ENCODE measurements around the gene ABCC10. TPM values are rescaled to one million over a fixed set of nuclear protein-coding genes. Genes with fewer than 3 reads are reported as not detected.
"Not testable (repeated sequence)": the region's sequence is repeated elsewhere in the genome, so short reads cannot be mapped to it uniquely, and the experiment has no call there.

ABCC10 gene
- total RNA-seq, 1 donor from 2014 or later = 40.5 TPM

- DNase-seq (ENCODE audit: low spot score) = no peak
- Mint-ChIP-seq H3K27ac (no peak overlapping the region), H3K36me3 (ENCODE audit: low read depth) (no peaks in the 10 kb centered on the region), H3K4me1 (ENCODE audit: low read depth) (peaks cover 10% of the 10 kb centered on the region), H3K27me3 (ENCODE audit: insufficient read depth) (peaks cover 48% of the 10 kb centered on the region), H3K4me3 (no peak overlapping the region), H3K9me3 (no peaks in the 10 kb centered on the region)
- intact Hi-C loops (cut with micrococcal nuclease) = no loop called here
These were observed 31.6 kb upstream of the ABCC10 start for GRCh38 chr6:43395776-43396175.

- H3K36me3 Mint-ChIP-seq (ENCODE audit: low read depth) = no peaks in the 10 kb centered on the region
- H3K4me3 Mint-ChIP-seq = no peak overlapping the region
- no peak for DNase-seq (ENCODE audit: low spot score)
- intact Hi-C loops (cut with micrococcal nuclease) = no loop called here
- H3K4me1 Mint-ChIP-seq (ENCODE audit: low read depth) = peaks cover 2% of the 10 kb centered on the region
- peaks cover 41% of the 10 kb centered on the region for H3K27me3 Mint-ChIP-seq (ENCODE audit: insufficient read depth)
- no peak overlapping the region for H3K27ac Mint-ChIP-seq
- H3K9me3 Mint-ChIP-seq = no peaks in the 10 kb centered on the region
These were observed 30.8 kb upstream of the ABCC10 start for GRCh38 chr6:43396408-43397149.

- no peak overlapping the region for H3K4me3 Mint-ChIP-seq
- intact Hi-C loops (cut with micrococcal nuclease) = no loop called here
- no peaks in the 10 kb centered on the region for H3K4me1 Mint-ChIP-seq (ENCODE audit: low read depth)
- H3K27me3 Mint-ChIP-seq (ENCODE audit: insufficient read depth) = peaks cover 33% of the 10 kb centered on the region
- no peak for DNase-seq (ENCODE audit: low spot score)
- no peaks in the 10 kb centered on the region for H3K36me3 Mint-ChIP-seq (ENCODE audit: low read depth)
- no peak overlapping the region for H3K27ac Mint-ChIP-seq
- no peaks in the 10 kb centered on the region for H3K9me3 Mint-ChIP-seq
These were observed 27.3 kb upstream of the ABCC10 start for GRCh38 chr6:43399932-43400487.

- Mint-ChIP-seq H3K27me3 (ENCODE audit: insufficient read depth) (peaks cover 35% of the 10 kb centered on the region), H3K9me3 (no peaks in the 10 kb centered on the region), H3K36me3 (ENCODE audit: low read depth) (no peaks in the 10 kb centered on the region), H3K27ac (no peak overlapping the region), H3K4me1 (ENCODE audit: low read depth) (no peaks in the 10 kb centered on the region), H3K4me3 (no peak overlapping the region)
- intact Hi-C loops (cut with micrococcal nuclease) = no loop called here
- no peak for DNase-seq (ENCODE audit: low spot score)
These were observed 25.6 kb upstream of the ABCC10 start for GRCh38 chr6:43401730-43402129.

GRCh38 chr6:43402820-43403219 lies 24.5 kb upstream of the ABCC10 start:
- Mint-ChIP-seq H3K27me3 (ENCODE audit: insufficient read depth) (peaks cover 37% of the 10 kb centered on the region), H3K4me3 (no peak overlapping the region), H3K36me3 (ENCODE audit: low read depth) (no peaks in the 10 kb centered on the region), H3K27ac (no peak overlapping the region), H3K9me3 (no peaks in the 10 kb centered on the region), H3K4me1 (ENCODE audit: low read depth) (no peaks in the 10 kb centered on the region)
- DNase-seq (ENCODE audit: low spot score) = no peak
- intact Hi-C loops (cut with micrococcal nuclease) = no loop called here

- no peak overlapping the region for H3K4me3 Mint-ChIP-seq
- H3K27me3 Mint-ChIP-seq (ENCODE audit: insufficient read depth) = peaks cover 44% of the 10 kb centered on the region
- DNase-seq (ENCODE audit: low spot score) = no peak
- no peaks in the 10 kb centered on the region for H3K4me1 Mint-ChIP-seq (ENCODE audit: low read depth)
- H3K36me3 Mint-ChIP-seq (ENCODE audit: low read depth) = no peaks in the 10 kb centered on the region
- H3K9me3 Mint-ChIP-seq = no peaks in the 10 kb centered on the region
- no peak overlapping the region for H3K27ac Mint-ChIP-seq
- intact Hi-C loops (cut with micrococcal nuclease) = no loop called here
These were observed 22.0 kb upstream of the ABCC10 start for GRCh38 chr6:43405354-43405753.

- H3K4me1 Mint-ChIP-seq (ENCODE audit: low read depth) = no peaks in the 10 kb centered on the region
- intact Hi-C loops (cut with micrococcal nuclease) = no loop called here
These were observed 20.0 kb upstream of the ABCC10 start for GRCh38 chr6:43407296-43407695.

GRCh38 chr6:43408259-43408658 lies 19.1 kb upstream of the ABCC10 start:
- H3K27me3 Mint-ChIP-seq (ENCODE audit: insufficient read depth) = peaks cover 32% of the 10 kb centered on the region
- H3K27ac Mint-ChIP-seq = no peak overlapping the region
- no peaks in the 10 kb centered on the region for H3K4me1 Mint-ChIP-seq (ENCODE audit: low read depth)
- DNase-seq (ENCODE audit: low spot score) = no peak
- intact Hi-C loops (cut with micrococcal nuclease) = no loop called here
- no peaks in the 10 kb centered on the region for H3K36me3 Mint-ChIP-seq (ENCODE audit: low read depth)
- no peaks in the 10 kb centered on the region for H3K9me3 Mint-ChIP-seq
- H3K4me3 Mint-ChIP-seq = no peak overlapping the region

More at GRCh38 chr6:43407296-43407695, 20.0 kb upstream of the ABCC10 start:
- DNase-seq (ENCODE audit: low spot score) = no peak
- Mint-ChIP-seq H3K27ac (no peak overlapping the region), H3K27me3 (ENCODE audit: insufficient read depth) (peaks cover 37% of the 10 kb centered on the region), H3K9me3 (no peaks in the 10 kb centered on the region), H3K36me3 (ENCODE audit: low read depth) (no peaks in the 10 kb centered on the region), H3K4me3 (no peak overlapping the region)

- intact Hi-C loops (cut with micrococcal nuclease); H3K9me3 Mint-ChIP-seq; H3K27ac Mint-ChIP-seq; H3K4me3 Mint-ChIP-seq; H3K4me1 Mint-ChIP-seq (ENCODE audit: low read depth); H3K36me3 Mint-ChIP-seq (ENCODE audit: low read depth); DNase-seq (ENCODE audit: low spot score): not testable (repeated sequence)
- H3K27me3 Mint-ChIP-seq (ENCODE audit: insufficient read depth) = peaks cover 14% of the 10 kb centered on the region
These were observed 16.6 kb upstream of the ABCC10 start for GRCh38 chr6:43410776-43411175.

GRCh38 chr6:43412541-43412940 lies 14.8 kb upstream of the ABCC10 start:
- Mint-ChIP-seq H3K9me3 (no peaks in the 10 kb centered on the region), H3K27ac (no peak overlapping the region), H3K4me3 (no peak overlapping the region), H3K36me3 (ENCODE audit: low read depth) (no peaks in the 10 kb centered on the region), H3K4me1 (ENCODE audit: low read depth) (no peaks in the 10 kb centered on the region), H3K27me3 (ENCODE audit: insufficient read depth) (peaks cover 22% of the 10 kb centered on the region)
- DNase-seq (ENCODE audit: low spot score) = no peak
- intact Hi-C loops (cut with micrococcal nuclease) = no loop called here

GRCh38 chr6:43413002-43413401 lies 14.3 kb upstream of the ABCC10 start:
- H3K4me1 Mint-ChIP-seq (ENCODE audit: low read depth) = no peaks in the 10 kb centered on the region
- H3K27me3 Mint-ChIP-seq (ENCODE audit: insufficient read depth) = peaks cover 25% of the 10 kb centered on the region
- no peak for DNase-seq (ENCODE audit: low spot score)
- H3K27ac Mint-ChIP-seq = no peak overlapping the region
- intact Hi-C loops (cut with micrococcal nuclease) = no loop called here
- no peak overlapping the region for H3K4me3 Mint-ChIP-seq
- H3K36me3 Mint-ChIP-seq (ENCODE audit: low read depth) = no peaks in the 10 kb centered on the region
- no peaks in the 10 kb centered on the region for H3K9me3 Mint-ChIP-seq

GRCh38 chr6:43415275-43415674 lies 12.1 kb upstream of the ABCC10 start:
- H3K9me3 Mint-ChIP-seq; H3K36me3 Mint-ChIP-seq (ENCODE audit: low read depth); DNase-seq (ENCODE audit: low spot score); H3K4me3 Mint-ChIP-seq; H3K4me1 Mint-ChIP-seq (ENCODE audit: low read depth); H3K27ac Mint-ChIP-seq; intact Hi-C loops (cut with micrococcal nuclease): not testable (repeated sequence)
- peaks cover 26% of the 10 kb centered on the region for H3K27me3 Mint-ChIP-seq (ENCODE audit: insufficient read depth)

- DNase-seq (ENCODE audit: low spot score) = no peak
- Mint-ChIP-seq H3K36me3 (ENCODE audit: low read depth) (no peaks in the 10 kb centered on the region), H3K9me3 (no peaks in the 10 kb centered on the region), H3K27ac (no peak overlapping the region), H3K4me3 (no peak overlapping the region), H3K27me3 (ENCODE audit: insufficient read depth) (peaks cover 26% of the 10 kb centered on the region), H3K4me1 (ENCODE audit: low read depth) (no peaks in the 10 kb centered on the region)
- intact Hi-C loops (cut with micrococcal nuclease) = no loop called here
These were observed 10.4 kb upstream of the ABCC10 start for GRCh38 chr6:43416935-43417334.

All from activated T-helper 1 cell treated with anti-CD3 and anti-CD28 coated beads, Interleukin-12 subunit alpha, Interleukin-12 subunit beta, Interleukin-2, Interleukin-4 antibody, amounts not matched to agents 30 ng/mL and 10 ng/mL and 1 ng/mL, durations not matched to agents 14 hours and 24 hours and 36 hours (primary cell).